HG03558 (cell line): Measurements from ENCODE around the gene KCNK5.

Experiments used
- ATAC-seq: cut with Tn5 transposase; IDR thresholded peaks from one replicate; pipeline ENCODE4 v1.9.1; 2021; ENCODE audit warnings: moderate number of reproducible peaks; ENCODE audit not compliant: unreplicated experiment; ENCODE audit errors: extremely low read depth

KCNK5 gene

DNA sequence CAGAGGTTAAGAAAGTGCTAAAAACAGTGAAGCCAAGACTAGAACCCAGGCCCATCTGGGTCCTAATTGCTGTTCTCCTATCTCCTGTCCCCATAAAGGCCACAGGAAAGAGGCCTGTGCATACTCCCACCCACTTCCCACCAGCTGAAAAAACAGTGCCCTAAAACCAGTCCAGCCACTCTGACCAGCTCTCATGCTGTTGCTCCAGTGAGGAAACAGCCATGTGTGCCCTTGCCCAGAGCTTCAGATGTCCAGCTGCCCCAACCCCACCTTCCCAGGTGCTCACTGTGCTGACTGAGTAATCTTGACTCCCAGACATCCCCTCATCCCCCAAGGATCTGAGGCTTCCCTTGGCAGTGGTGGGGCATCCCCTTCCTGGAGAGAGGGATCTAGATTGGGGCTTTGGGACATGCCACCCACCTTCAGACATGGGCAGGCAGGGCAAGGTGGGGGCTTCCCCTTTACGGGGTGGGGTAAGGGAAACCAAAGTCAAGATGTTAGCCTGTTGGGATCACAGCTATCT is 28.7 kb downstream of the KCNK5 start:
- no peak for ATAC-seq

DNA sequence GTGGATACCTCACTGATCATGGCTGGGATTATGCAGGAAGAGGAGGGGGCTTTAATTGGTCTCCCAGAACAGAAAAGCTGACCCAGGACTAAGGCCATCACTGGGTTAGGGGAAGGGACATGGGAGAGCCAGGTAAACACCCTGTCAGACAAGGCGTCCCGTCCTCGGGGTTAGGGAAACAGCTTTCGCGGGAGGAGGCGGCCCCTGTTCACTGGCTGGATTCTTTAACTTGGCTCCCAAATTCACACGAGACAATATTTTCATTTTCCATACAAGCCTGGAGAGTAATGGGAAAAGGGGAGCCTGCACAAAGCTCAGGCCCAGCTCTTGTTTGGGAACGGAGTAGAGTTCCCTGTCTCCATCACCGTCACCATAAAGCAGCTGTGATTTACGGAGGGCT is 29.3 kb downstream of the KCNK5 start:
- ATAC-seq = no peak

DNA sequence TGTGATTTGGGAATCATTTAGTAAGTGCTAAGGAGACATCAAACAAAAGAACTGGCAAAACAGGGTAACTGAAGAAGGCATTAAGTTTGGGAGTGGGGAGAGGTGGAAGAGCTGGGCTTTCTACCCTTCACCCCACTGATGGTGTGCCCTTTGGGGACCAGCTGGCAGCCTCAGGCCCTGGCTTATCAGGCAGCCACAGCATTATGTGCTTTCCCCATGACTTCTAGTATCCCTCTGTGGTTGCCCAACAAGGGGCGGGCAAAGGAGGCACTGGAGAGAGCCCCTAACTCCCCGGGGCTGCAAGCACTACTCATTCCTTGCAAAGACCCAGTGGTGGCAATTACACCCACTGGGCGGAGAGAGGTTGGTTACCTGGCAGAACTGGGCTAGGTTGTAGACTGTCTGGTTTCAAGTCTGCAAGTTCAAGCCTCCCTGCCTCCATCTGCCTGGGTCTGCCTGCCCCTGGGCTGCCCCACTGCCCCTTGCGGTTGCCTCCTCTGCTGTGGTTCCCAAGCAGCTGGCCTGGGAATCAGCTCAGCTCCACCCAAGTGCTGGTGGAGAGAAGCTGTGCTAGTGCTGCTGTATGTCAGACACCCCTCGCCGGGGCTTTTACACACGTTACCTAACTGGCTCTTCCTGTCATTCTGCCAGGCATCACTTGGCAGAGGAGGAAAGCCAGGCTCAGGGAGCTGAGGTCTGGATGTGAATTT is 29.9 kb downstream of the KCNK5 start:
- no peak for ATAC-seq

DNA sequence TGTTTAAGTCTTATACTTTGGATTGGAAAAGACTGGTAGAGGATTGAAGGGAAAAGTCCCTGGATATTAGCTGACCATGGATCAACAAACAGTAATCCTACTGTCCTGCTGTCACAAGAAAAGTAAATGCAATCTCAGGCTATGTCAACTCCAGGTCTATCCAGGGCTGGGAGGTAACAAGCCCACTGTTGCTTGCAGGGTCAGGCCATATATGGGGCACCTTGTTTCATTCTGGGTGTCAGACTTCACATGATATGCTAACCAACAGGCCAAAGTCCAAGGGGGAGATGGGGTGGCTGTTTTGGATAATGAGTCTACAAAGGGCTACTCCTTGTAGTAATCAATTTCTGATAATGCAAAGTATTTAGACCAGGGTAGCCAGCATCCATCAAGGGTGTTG is 30.7 kb downstream of the KCNK5 start:
- ATAC-seq = no peak

DNA sequence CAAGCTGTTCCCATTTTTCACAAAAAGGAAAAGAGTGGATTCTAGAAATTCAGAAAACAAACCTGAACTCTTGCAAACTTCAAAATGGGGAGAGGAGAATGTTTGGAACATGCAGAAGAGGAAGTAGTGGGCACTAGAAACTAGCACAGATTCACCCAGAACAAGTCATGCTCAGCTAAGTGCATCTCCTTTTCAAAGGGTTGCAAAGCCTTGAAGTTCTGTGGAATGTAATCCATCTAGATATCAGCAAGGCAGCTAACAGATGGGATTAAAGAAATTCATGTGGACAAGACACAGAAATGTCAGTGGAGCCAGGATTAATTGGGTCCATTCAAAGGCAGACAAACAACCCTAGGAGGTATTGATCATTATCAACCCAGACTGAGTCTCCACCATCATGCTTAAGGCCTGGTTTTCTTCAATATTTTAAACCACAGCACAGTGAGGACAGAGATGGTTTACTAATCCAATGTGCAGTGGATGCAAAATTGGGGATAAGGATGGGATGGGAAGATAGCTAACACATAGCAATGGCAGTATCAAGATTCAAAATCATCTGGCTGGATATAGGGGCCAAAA is 31.3 kb downstream of the KCNK5 start:
- ATAC-seq = no peak

DNA sequence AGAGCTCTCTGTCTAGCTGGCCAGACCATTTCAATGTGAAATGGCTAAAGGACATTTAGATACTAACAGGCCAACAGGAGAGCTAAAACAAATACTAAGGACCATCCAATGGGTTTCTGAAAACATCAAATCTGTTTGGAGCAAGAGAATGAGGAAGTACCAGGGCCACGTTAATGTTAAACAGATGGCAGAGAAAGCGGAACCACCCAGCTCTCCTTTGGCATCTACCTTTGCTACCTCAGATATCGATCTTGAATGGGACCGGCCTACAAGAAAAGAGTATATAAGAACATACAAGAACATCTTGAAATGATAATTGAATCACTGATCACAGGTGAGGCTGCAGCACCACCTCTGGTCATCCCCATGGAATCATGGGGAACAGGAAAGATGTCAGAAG is 31.8 kb downstream of the KCNK5 start:
- ATAC-seq = no peak

DNA sequence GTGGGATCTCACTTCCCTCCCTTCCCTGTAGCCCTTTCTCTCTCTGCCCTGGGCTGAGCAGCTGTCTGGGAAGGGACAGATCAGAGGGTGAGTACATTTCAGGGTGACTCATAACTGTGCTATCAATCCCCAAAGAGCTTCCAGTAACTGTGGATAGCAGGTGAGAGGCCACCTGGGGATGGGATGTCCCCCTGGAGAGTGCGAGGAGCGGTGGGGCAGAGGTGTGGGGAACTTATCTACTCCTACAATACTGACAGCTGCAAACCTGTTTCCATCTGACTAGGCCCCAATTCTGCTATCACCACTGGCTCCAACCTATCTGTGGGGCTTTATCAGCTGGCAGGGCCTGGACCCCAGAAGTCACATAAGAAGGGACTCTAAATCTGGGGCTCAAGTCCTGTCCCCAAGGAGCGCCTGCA is 32.6 kb downstream of the KCNK5 start:
- no peak for ATAC-seq

DNA sequence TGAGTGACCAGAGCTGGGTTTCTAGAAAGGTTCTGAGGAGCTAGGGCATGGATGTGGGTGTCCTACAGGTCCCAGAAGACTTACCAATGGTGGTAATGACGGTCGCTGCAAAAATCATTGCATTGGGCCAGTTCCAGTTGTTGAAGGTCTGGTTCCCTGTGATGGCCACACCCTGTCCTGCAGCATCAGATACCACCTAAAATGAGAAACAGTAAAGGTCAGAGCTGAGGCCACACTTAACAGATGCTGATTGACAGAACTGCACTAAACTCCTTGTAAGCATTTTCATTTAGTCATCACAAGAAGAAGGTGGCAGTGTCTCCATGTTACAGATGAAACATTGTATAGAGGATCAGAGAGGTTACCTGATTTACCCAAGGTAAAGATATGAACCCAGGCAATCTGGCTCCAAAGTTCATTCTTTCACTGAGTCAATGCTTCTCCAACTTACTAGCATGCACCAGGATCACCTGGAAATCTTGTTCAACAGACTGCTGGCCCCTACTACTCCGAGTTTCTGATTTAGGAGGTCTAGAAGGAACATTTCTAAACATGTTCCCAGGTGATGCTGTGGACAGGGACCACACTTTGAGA is 33.4 kb downstream of the KCNK5 start:
- no peak for ATAC-seq

DNA sequence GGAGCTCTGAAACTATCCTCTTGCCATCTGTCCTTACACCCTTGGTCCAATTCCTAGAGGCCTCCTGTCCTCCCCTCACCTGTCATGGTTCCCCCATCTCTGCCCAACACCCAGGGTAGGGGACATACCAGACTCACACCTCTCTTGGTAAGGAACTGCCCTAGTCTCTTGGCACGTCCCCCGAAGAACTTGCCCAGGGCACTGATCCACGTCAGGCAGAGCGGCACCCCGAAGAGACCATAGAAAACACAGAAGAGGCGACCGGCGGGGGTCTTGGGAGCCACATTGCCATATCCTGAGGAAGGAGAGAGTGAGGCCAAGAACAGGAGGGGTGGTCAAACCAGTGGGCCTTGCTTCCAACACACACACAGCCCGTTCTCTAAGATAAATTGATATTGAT is 34.8 kb downstream of the KCNK5 start:
- ATAC-seq = no peak

DNA sequence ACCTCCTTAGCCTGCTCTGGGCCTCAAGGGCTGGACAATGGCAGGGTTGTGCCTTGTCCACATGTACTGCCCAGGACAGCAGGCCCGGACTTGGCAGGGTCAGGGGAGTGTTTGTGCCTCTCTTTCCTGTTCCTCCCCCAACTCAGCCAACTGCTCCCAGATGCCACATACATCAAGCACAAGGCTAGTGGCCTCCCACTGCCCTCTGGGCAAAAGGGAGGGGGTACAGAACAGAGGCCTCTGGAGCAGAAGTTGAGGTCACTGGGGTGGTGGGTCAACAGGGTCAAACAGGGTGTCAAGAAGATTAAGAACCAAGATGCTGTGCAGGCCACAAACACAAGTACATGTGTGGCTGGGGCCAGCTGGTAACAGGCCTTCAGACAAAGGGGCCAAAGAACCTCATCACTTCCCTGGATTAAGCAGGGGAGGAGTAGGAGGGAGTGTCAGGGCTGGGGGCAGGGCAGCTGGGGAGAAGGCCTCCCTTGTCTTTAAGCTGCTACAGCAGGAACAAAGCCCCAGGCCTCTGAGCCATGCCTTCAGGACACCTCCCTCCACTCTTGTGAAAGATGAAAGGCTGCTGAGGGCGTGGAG is 36.0 kb downstream of the KCNK5 start:
- ATAC-seq = no peak

DNA sequence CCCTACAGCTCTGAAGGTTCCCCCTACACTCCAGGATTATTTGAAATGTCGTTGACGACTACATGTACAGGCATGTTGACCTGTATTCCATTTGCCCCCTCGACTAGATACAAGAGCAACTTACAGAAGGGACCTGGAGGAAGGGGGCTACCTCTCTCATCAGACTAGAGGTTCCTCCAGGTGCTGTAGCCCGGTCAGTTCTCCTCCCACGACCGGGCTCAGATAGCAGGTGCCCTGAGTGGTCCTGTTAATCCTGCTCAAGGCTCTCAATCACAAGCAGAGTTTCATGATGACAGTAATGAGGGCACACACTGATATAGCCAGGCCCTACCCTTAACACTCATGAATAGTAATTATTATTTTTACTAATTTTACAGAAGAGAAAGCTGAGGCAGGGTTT is 36.5 kb downstream of the KCNK5 start:
- ATAC-seq = no peak

DNA sequence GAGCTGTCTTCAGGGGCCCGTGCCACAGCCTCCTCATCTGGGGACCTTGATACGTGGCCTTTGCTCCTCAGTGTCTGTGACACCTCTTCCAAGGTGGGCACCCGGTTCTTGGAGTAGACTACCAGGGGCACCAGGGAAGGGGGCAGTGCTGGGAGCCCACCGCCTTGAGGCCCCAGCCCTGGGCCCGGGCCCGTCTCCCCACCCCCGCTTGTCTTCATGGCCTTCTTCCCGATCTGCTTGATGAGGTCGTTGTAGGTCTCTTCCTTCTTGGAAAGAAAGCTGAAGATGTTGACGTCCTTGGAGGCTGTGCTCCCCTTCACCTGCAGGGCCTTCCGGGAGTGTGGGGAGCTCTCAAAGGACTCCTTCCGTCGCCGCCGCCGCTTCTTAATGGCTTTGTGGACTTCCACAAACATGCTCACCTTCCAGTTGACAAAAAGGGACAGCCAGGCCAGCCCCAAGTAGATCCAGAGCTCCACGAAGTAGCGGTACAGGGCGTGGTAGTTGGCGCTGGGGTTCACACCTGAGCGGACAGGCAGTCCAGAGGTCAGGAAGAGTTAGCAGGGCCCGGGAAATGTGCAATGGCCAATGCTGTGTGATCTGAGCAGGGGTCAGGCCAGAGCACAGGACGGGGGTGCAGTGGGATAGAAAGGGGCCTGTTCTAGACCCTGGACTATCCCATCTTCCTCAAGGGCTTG is 37.9 kb downstream of the KCNK5 start:
- no peak for ATAC-seq

DNA sequence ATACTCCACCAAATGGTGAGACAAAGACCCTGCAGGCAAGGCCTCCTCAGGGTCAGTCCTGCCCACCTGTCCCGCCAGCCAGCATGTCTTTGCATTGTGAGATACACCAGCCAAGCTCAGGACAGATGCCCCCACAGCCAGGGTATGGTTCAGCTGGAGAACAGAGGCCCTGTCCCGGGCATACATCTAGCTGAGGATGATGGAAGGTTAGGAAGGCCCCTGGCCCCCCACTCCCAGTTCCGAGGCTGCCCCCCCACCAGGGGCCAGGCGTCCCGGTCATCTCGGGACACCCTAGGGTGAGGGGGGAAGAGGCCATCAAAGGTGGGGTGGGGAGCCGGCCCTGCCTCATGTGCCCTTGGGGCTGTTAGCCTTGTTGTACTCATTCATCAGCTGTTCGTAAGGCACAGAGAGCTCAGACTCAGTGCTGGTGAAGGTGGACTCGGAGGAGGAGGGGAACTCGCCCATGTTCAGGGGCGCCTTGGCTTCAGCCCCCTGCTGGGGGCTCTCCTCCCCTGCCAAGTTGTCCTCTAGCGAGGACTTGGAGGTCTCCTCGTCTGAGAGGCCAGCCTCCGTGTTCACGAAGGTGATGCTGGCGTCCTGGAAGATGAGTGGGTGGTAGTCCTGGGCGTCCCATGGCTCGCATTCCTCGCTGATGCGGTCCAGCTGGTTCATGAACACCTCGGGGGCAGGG is 38.6 kb downstream of the KCNK5 start:
- no peak for ATAC-seq

DNA sequence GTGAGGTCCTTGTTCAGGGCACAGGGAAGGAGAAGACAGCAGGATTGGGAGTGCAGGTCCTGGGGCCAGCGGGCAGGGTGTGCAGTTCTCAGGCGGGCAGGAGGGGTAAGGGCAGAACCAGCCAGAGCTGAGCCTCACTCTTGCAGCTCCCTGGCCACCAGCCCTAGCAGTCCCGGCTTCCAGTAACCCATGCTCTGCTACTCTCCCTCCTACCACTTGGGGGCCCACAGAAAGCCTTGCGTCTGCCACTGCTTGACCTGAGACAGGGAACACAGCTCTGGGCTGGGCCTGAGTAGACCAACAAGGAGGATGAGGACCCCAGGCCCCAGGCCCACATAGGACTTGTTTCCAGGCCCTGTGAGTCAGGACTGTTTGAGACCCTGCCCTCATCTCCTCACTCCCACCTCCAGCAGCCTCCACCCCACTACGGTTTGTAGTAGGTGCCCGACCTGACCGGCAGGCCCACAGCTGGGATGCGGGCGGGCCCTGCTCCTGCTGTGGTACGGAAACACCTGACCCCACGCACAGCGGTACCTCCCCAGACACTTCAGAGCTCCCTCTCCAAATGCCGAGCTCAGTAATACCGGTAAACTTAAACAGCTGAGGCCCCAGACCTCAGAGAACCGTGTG is 39.2 kb downstream of the KCNK5 start:
- ATAC-seq = no peak

DNA sequence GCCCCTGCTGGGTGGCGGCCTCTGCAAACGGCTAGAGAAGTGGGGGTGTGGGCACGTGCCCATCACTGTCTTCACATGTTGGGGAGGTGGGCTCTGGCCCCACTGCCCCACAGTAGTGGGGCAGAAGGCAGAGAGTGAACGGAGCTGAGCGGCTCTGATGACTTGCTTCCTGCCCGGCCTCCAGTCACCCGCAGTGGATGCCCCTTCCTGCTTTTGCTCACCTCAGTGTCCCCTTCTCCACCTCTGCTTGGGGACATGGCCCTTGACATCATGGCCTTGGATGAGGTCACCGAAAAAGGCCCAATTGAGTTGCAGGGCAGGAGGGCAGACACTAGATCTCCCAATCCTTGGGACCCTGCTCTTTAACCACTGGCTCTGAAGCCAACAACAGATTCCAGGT is 40.1 kb downstream of the KCNK5 start:
- ATAC-seq = no peak

DNA sequence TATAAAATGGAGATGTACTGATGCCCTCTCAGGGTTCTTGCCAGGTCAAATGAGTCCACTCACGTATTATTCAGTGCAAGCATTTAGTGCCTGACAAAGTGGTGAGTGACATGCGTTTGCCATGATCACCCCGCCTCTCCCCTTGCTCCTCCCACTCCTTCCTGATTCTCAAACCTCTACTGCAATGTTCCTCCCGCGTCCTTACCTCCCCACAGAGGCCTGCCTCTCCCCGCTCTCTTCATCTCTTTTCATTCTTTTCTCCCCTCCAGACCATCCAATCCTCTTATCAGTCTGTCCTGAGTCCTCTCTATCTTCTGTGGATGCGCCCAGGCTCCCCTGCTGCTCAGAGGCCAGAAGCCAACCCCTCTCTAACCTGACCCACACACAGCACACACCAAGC is 40.7 kb downstream of the KCNK5 start:
- ATAC-seq = no peak

DNA sequence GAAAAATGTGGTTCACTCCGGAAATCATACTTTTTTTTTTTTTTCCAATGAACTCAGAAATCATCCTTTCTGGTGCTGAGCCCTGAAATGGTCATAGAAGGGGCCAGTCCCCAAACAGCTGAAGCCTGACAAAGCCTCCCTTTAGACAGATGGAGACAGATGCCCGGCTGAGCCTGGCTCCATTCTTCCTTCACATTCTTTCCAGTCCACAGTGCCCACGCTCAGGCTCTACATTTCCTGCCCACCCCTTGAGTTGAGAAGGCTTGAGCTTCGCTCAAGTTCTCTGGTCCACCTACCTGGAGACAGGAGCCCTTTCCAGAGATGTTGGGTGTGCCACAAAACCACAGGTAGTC is 41.2 kb downstream of the KCNK5 start:
- no peak for ATAC-seq

DNA sequence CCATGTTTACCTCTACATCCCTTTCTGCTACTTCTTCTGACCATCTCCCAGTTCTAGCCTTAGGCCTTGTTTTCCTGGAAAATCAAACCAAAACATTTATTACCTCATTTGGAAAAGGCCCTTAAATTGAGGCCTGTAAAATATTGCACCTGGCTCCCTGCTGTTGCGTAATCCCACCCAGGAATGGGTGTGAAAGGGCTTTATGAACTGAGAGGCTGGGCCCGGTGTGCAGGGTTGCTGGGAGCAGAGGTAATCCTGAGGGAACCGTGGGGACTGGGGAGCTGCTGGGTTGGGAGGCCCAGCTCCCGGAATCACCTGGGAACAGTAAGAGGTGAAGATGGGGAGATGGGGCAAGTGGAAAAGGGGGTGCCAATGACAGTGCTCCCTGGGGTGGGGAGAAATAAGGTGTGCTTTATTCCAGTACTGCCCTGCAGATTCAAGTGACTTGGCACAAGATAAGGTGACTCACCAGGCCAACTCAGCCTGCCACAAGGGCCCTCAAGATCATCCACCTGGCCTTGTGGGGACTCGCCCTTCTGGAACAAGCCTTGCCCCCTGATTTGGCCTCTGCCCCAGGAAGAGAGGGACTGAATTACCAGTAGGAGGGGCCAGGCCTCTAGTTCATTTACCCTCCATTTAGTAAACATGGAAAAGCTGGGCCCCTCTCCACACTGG is 44.2 kb downstream of the KCNK5 start:
- no peak for ATAC-seq

DNA sequence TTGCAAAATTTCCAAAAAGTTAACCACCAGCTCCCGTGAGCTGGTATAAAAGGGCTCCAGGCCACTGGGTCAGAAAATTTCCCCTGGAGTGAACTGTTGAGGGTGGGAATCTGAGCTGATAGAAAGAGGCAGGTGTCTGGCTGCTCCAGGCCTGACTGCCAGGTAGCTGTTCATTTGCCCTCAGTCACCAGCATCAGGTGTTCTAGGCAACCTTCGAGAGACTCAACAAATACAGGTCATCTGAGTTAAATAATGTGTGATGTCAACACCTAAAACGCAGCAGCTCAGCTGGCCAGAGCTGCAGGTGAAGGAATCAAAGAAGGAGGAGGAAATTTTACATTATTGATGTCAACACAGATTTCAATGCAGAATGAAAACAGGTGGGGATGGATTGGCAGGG is 46.7 kb downstream of the KCNK5 start:
- no peak for ATAC-seq
